UCSD-AML1 (cell line): ENCODE data around the gene LGALS7.

Experiments used
- DNase-seq: peaks from one replicate; lab custom pipeline; 2025; ENCODE audit not compliant: unreplicated experiment; lab: John Stamatoyannopoulos, UW

LGALS7 gene

DNA sequence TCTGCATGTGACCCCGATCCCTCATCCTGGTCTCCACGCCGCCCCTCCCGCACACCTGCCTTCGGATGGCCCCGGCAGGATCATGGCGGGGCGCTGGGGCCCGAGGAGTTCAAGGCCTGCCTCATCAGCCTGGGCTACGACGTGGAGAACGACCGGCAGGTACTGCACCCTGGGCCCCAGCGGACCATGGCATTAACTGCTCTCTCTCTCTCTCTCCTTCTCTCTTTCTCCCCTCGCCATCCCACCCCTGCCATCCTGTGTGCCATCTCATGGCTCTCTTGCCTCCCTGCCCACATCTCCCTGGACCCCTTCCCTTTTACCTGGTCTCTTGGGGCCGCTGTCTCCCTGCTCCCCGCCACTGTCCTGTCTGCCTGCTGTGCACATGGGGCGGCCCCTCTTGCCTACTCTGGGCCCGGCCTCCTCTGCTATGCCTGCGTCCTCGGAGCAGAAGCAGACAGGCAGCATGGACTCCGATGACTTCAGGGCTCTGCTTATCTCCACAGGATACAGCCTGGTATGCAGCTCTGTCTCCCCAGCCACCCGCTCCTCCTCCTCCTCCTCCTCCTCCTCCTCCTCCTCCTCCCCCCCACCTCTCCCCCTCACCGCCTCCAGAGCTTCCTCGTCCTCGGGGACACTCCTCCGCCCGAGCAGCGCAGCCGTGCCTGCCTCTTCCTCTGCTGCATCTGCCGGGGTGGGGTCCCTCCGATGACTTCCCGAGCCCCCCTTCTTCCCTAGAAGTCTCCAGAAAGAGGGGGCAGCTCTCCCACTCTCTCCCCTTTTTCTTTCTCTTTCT lies 45.3 kb downstream of the LGALS7 start:
- DNase-seq: peak; percentile 40

DNA sequence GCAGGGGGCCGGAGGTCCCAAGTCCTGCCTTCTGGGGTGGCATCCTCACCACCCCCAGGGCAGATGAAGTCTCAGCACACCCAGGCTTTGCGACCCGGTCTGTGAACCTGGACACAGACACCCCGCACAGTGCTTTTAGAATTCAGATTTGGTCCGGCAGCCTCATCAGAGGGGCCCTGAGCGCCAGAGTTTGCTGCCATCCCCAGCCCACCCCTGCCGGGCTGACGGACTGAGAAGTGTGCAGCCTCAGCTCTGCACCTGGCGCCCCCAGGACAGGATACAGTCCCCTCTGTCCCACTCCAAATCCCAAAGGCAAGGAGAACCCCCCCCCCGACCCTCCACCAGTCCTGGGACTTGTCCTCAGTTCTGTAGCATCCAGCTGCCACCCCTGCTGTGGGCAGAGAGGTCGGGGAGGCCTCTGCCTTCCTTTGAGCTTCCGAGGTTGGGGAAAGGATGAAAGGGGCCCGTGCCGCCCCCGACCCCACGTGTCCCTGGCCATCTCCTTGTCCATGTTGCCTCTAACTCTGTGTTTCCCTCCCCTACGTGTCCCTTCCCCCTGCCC lies 45.9 kb downstream of the LGALS7 start:
- no peak for DNase-seq

DNA sequence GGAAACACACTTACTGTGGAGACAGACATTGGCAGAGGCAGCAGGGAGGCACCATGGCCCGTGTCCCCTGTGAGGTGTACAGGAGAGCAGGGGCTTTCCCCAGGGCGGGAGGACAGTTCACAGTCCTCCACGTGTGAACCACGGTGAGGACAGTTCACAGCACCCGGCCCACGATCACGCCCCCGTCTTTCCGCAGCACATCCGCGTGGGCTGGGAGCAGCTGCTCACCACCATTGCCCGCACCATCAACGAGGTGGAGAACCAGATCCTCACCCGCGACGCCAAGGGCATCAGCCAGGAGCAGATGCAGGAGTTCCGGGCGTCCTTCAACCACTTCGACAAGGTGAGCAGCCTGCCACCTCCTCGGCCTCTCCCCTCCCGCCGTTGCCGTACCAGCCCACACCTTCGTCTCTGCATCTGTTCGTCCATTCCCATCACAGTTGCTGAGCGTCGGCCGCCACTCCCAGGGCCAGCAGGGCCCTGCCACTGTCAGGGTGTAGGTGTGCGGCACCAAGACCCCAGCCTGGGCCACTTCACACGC lies 46.5 kb downstream of the LGALS7 start:
- DNase-seq: no peak

DNA sequence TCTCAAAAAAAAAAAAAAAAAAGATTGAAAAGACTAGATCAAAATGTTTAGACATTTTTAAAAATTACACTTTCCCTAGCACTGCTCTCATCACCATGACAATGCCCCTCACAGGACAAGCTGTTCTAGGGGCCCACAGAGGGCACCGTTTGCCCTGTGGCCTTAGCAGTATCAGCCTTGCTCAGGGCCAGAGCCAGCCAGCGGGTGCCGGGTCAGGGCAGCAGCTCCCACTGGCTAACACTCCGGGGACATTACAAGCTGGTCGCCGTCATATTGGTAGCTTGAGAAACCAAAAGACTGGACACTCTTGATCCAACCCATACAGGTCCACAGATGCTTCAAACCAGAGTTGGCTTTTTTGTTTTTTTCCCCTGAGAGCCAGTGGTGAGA lies 47.0 kb downstream of the LGALS7 start:
- DNase-seq: no peak

DNA sequence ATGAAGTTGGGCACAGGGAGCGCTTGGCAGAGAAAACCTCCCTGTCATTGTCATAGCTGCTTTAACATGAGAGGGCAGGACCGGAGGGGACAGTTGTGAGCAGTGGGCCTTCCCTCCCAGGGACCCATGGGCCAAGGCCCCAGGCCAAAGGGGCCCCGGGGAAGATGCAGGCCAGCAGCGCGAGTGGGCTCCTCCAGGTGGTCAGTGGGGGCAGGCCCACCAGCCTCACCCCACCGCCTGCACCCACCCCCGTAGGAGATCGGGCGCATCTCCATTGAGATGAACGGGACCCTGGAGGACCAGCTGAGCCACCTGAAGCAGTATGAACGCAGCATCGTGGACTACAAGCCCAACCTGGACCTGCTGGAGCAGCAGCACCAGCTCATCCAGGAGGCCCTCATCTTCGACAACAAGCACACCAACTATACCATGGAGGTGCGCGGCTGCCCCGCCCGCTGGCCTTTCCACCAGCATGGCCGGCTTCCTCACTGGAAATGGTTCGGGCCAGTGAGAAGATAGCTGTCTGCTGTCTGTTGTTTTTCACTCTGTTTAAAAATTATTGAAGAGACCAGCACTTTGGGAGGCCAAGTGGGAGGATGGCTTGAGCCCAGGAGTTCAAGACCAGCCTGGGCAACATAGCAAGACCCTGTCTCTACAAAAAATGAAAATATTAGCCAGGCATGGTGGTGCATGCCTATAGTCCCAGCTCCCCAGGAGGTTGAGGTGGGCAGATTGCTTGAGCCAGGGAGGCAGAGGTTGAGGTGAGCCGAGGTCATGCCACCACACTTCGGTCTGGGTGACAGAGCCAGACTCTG lies 47.6 kb downstream of the LGALS7 start:
- DNase-seq: no peak

DNA sequence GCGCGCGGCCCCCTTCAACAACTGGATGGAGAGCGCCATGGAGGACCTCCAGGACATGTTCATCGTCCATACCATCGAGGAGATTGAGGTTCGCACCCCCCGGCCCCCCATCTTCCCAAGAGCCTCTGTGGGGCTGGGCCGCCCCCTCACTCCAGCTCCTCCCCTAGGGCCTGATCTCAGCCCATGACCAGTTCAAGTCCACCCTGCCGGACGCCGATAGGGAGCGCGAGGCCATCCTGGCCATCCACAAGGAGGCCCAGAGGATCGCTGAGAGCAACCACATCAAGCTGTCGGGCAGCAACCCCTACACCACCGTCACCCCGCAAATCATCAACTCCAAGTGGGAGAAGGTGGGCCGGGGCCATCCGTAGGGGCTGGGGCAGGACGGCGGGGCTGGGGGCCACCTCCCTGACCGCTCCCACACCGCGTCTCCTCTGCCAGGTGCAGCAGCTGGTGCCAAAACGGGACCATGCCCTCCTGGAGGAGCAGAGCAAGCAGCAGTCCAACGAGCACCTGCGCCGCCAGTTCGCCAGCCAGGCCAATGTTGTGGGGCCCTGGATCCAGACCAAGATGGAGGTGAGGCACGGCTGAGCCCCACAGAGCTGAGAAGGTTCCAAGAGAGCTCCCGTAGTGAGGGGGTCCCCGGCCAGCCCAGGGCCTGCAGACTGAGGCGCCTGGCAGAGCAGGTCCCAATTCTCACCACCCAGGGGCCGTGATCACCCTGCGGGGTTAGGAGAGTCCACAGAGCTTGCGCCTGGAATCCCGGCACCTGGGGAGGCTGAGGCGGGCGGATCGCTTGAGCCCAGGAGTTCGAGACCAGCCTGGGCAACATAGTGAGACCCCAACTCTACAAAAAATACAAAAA lies 49.1 kb downstream of the LGALS7 start:
- no peak for DNase-seq

DNA sequence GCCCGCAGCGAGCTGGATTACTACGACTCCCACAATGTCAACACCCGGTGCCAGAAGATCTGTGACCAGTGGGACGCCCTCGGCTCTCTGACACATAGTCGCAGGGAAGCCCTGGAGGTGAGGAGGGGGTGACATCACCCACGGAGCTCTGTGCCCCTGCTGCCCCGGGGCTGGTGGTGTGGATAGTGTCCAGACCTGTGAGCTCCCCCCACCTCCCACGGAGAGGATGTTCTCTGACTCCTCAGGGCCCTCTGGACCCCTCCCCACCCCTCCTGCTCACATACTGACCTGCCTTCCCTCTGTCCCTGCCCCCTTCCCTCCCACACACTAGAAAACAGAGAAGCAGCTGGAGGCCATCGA lies 49.7 kb downstream of the LGALS7 start:
- no peak for DNase-seq

DNA sequence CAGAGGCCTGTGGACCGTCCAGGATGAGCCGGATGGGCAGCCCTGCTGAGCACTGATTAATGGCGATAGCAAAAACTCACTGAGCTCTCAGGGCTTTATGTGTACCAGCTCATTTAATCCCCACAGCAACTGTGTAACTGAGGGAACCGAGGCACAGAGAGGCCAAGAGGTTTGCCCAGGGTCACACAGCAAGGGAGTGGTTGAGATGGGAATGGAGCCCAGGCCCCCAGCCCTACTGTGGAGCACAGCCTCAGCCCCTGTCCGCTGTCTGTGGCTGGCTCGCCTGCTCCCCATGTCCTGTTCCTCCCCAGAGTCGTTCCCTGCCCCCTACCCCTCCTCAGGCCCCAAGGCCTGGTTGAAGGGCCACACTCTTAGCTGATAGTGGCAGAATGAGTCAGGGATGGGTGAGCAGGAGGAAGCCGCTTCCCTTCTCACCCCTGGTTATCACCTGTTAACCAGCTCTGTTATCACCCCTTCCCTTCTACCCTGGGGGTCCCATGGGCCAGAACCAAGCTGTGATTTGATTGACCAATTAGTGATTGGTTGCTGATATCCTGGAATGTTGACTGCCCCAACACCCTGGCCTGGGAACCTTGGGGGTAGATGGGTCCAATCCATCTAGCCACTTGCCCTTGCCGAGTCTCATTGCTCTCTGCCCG lies 50.2 kb downstream of the LGALS7 start:
- DNase-seq: no peak

DNA sequence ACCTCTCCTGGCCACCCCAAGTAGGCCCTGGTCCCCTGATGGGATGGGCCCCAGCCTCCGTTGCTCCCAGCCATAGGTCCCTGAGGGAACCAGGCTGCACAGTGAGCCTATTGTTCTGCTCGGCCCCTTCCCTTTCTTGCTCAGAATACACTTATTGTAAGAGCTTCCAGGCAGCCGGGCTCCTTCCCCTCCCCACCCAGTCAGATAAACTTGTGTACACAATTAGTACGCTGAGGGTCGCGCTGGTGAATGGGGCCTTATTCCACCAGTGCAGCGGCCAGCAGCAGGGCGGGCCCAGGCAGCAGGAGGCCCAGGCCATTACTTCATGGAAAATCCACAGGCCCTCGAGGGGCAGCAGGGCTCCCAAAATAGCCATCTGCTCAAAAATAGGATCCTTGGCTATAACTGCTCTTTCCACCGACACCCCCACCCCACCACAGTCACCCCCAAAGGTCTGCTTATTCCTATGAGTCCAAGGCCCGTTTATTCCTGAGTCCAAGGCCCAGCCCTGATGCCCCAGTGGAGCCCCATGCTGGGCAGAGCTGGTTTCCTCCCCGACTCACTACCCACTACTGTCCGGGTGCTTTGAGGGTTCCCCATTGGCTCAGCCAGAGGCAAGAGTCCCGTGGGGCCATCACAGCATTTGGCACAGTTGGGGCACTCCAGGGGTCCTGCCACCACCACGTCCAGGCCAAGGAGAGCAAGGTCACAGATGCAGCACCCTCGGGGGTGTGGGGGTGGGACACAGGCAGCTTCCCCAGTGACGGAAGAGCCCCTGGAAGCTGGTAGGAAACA lies 51.1 kb downstream of the LGALS7 start:
- DNase-seq: no peak

DNA sequence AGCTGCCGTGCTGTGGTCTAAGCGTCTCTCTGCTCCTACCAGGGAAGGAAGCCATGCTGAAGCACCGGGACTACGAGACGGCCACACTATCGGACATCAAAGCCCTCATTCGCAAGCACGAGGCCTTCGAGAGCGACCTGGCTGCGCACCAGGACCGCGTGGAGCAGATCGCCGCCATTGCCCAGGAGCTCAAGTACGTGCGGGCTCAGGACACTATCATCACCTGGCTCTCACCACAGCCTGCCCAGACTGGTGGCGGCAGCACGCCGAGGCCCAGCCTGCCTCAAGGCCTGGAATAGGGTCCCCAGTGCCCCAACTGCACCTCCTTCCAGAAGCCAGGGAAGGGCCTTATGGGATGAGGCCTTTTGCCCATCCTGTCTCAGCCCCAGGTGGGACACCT lies 51.8 kb downstream of the LGALS7 start:
- DNase-seq: no peak
